Measurements from ENCODE around the gene BCL11B. TPM values are rescaled to one million over a fixed set of nuclear protein-coding genes. Genes with fewer than 3 reads are reported as not detected.

The BCL11B gene
- 10 to 100 TPM in 1 of 12 donors, 1 to 10 TPM in 7, under 1 TPM in 3, not detected in 1; 0.77 to 21.1 (median 1.4) TPM for polyA plus RNA-seq (ENCODE audit: insufficient read length in 12 of 12)
- long read RNA-seq, donor 1, result 0 reads
- long read RNA-seq, donor 2, result 0 reads
- long read RNA-seq, donor 3, result 0 reads
- long read RNA-seq, donor 4, result 0 reads
- long read RNA-seq, donor 5, result 0 reads
- long read RNA-seq, donor 6, result 0 reads
- long read RNA-seq, donor 7, result 0 reads
- long read RNA-seq, donor 8, full-length matches to known transcripts, result 1 of 1 reads
- long read RNA-seq, donor 8, partial matches to known transcripts, result 0 of 1 reads
- long read RNA-seq, donor 8, other reads (novel, unspliced or antisense), result 0 of 1 reads
- long read RNA-seq, donor 9, result 0 reads
- long read RNA-seq, donor 10, result 0 reads
- long read RNA-seq, donor 11, result 0 reads

- DNase-seq, result peak; percentile 75
These were observed at the start of gene BCL11B for GRCh38 chr14:99271951-99272631. TSS of gene BCL11B (minus strand) at chr14:99272197. CDS start at chr14:99271218, 979 bp downstream.

- DNase-seq, result no peak
These were observed 49.4 kb upstream of the BCL11B start for GRCh38 chr14:99321236-99321925.

- no peak for DNase-seq
These were observed 48.7 kb upstream of the BCL11B start for GRCh38 chr14:99320621-99321235.

GRCh38 chr14:99320105-99320572, 48.1 kb upstream of the BCL11B start:
- DNase-seq, result peak; percentile 24

- DNase-seq, result no peak
These were observed 46.9 kb upstream of the BCL11B start for GRCh38 chr14:99318959-99319295.

GRCh38 chr14:99318091-99318958, 46.3 kb upstream of the BCL11B start:
- no peak for DNase-seq

- DNase-seq, result no peak
These were observed 45.5 kb upstream of the BCL11B start for GRCh38 chr14:99317231-99318090.

GRCh38 chr14:99316281-99317163, 44.5 kb upstream of the BCL11B start:
- DNase-seq, result no peak

- no peak for DNase-seq
These were observed 43.2 kb upstream of the BCL11B start for GRCh38 chr14:99315197-99315596.

GRCh38 chr14:99314623-99315022, 42.6 kb upstream of the BCL11B start:
- DNase-seq, result no peak

GRCh38 chr14:99313234-99313633, 41.2 kb upstream of the BCL11B start:
- DNase-seq, result no peak

- DNase-seq, result no peak
These were observed 40.1 kb upstream of the BCL11B start for GRCh38 chr14:99312106-99312505.

- DNase-seq, result no peak
These were observed 37.3 kb upstream of the BCL11B start for GRCh38 chr14:99309220-99309766.

- no peak for DNase-seq
These were observed 32.2 kb upstream of the BCL11B start for GRCh38 chr14:99304208-99304607.

- DNase-seq, result no peak
These were observed 28.2 kb upstream of the BCL11B start for GRCh38 chr14:99300190-99300589.

GRCh38 chr14:99296517-99296916, 24.5 kb upstream of the BCL11B start:
- no peak for DNase-seq

GRCh38 chr14:99289394-99290189, 17.6 kb upstream of the BCL11B start:
- no peak for DNase-seq

- DNase-seq, result no peak
These were observed 17.0 kb upstream of the BCL11B start for GRCh38 chr14:99288948-99289347.
